Thyroid gland (tissue), 4 donors: ENCODE data around the gene HSD17B12. TPM values are rescaled to one million over a fixed set of nuclear protein-coding genes. Genes with fewer than 3 reads are reported as not detected.

Experiments used
- DNase-seq, 2 donors: peaks; one replicate each; pipeline ENCODE4 v3.0.0-alpha.2; 2019
- H3K27ac ChIP-seq, 3 donors: fragments of 200-600 bp; sonication (generic); 1 replicate in 2 of 3; 2 replicates in 1 of 3; pipeline ENCODE4 v1.5.1; 2016 to 2019; ENCODE audit warnings: mild to moderate bottlenecking in 1 of 3, moderate library complexity in 1 of 3
- H3K27me3 ChIP-seq: fragments of 200-600 bp; sonication (generic); one replicate; pipeline ENCODE4 v1.5.1; 2019
- H3K36me3 ChIP-seq, 2 donors: fragments of 200-600 bp; sonication (generic); one replicate each; pipeline ENCODE4 v1.5.1; 2016 to 2019
- H3K4me1 ChIP-seq, 2 donors: fragments of 200-600 bp; sonication (generic); one replicate each; pipeline ENCODE4 v1.5.1; 2017 to 2019
- H3K4me3 ChIP-seq, 3 donors: fragments of 200-600 bp; sonication (generic); replicated peaks in 1 of 3; 1 replicate in 2 of 3; 2 replicates in 1 of 3; pipeline ENCODE4 v1.5.1; 2016; ENCODE audit warnings: mild to moderate bottlenecking in 1 of 3
- H3K9me3 ChIP-seq: fragments of 200-600 bp; sonication (generic); one replicate; pipeline ENCODE4 v1.5.1; 2017
- CTCF ChIP-seq, 6 experiments: fragments of 200-600 bp in 3 of 6; fragments of 450-650 bp in 3 of 6; sonication (generic) in 3 of 6; IDR thresholded peaks; one replicate each; pipeline ENCODE4 v1.5.1; 2016 to 2019; ENCODE audit warnings: antibody characterized with exemption in 6 of 6, mild to moderate bottlenecking in 2 of 6, inconsistent platforms in 1 of 6, moderate library complexity in 1 of 6
- POLR2A ChIP-seq, 2 donors: fragments of 450-650 bp; IDR thresholded peaks; one replicate each; pipeline ENCODE4 v1.6.1; 2017; ENCODE audit warnings: antibody characterized with exemption in 2 of 2, mild to moderate bottlenecking in 2 of 2, moderate library complexity in 1 of 2
- WGBS, 2 donors: methylation state at CpG; one replicate each; pipeline ENCODE4 v1.1.5; 2017; 5-methylcytosine and 5-hydroxymethylcytosine counted together
- intact Hi-C: fragments of 100-400 bp; cut with DNase I; formaldehyde crosslinking; loops from one replicate; pipeline ENCODE4 v1.15.1; 2023
- total RNA-seq, 4 donors: library from RNA; depleted of rRNA; stranded (reverse); fragments of >200 nt; gene quantifications; one replicate each; pipeline ENCODE4 v1.2.3, GENCODE V29; 2016

Gene HSD17B12
- total RNA-seq, 4 donors from 2014 or later, result 70.1 to 104 (median 94.4) TPM

- H3K27ac ChIP-seq, result no peak overlapping the region
- no peaks in the 10 kb centered on the region for H3K36me3 ChIP-seq
- 94 to 95% methylated on average over 2 of the region's 2 CpGs for WGBS, 2 donors
- no peak for TF ChIP-seq POLR2A (IDR thresholded peaks at IDR 0.05)
- TF ChIP-seq CTCF (IDR thresholded peaks at IDR 0.05), result no peak
- H3K9me3 ChIP-seq, result no peaks in the 10 kb centered on the region
- no peaks in the 10 kb centered on the region for H3K4me1 ChIP-seq
- intact Hi-C loops, result no loop called here
- H3K27me3 ChIP-seq, result no peaks in the 10 kb centered on the region
- H3K4me3 ChIP-seq, result no peak overlapping the region
- no peak for DNase-seq
Observed at GRCh38 chr11:43779306-43779705, 98.8 kb downstream of the HSD17B12 start.

GRCh38 chr11:43784301-43784700, 103.8 kb downstream of the HSD17B12 start:
- Histone ChIP-seq H3K4me1 (no peaks in the 10 kb centered on the region), H3K27ac (no peak overlapping the region), H3K36me3 (no peaks in the 10 kb centered on the region), H3K27me3 (no peaks in the 10 kb centered on the region), H3K9me3 (no peaks in the 10 kb centered on the region), H3K4me3 (no peak overlapping the region)
- intact Hi-C loops, result no loop called here
- no peak for TF ChIP-seq CTCF (IDR thresholded peaks at IDR 0.05)
- TF ChIP-seq POLR2A (IDR thresholded peaks at IDR 0.05), result no peak
- WGBS, 2 donors, result 96 to 98% methylated on average over 1 of the region's 1 CpG
- no peak for DNase-seq

- Histone ChIP-seq H3K4me3 (no peak overlapping the region), H3K36me3 (no peaks in the 10 kb centered on the region), H3K4me1 (no peaks in the 10 kb centered on the region), H3K27ac (no peak overlapping the region), H3K27me3 (no peaks in the 10 kb centered on the region), H3K9me3 (no peaks in the 10 kb centered on the region)
- 91 to 96% methylated on average over 2 of the region's 2 CpGs for WGBS, 2 donors
- TF ChIP-seq CTCF (IDR thresholded peaks at IDR 0.05) (no peak), POLR2A (IDR thresholded peaks at IDR 0.05) (no peak)
- no peak for DNase-seq
- intact Hi-C loops, result no loop called here
Observed at GRCh38 chr11:43784866-43785265, 104.3 kb downstream of the HSD17B12 start.

- intact Hi-C loops, result no loop called here
- TF ChIP-seq CTCF (IDR thresholded peaks at IDR 0.05), result no peak
- TF ChIP-seq POLR2A (IDR thresholded peaks at IDR 0.05), result no peak
- H3K27ac ChIP-seq, result no peak overlapping the region
- H3K27me3 ChIP-seq, result no peaks in the 10 kb centered on the region
- no peaks in the 10 kb centered on the region for H3K4me1 ChIP-seq
- H3K4me3 ChIP-seq, result no peak overlapping the region
- no peak for DNase-seq
- no peaks in the 10 kb centered on the region for H3K9me3 ChIP-seq
- WGBS, 2 donors, result 98 to 99% methylated on average over 2 of the region's 2 CpGs
- H3K36me3 ChIP-seq, result no peaks in the 10 kb centered on the region
Observed at GRCh38 chr11:43785318-43785717, 104.8 kb downstream of the HSD17B12 start.

- TF ChIP-seq POLR2A (IDR thresholded peaks at IDR 0.05) (no peak), CTCF (IDR thresholded peaks at IDR 0.05) (no peak)
- Histone ChIP-seq H3K27me3 (no peaks in the 10 kb centered on the region), H3K27ac (no peak overlapping the region), H3K4me3 (no peak overlapping the region), H3K36me3 (no peaks in the 10 kb centered on the region), H3K4me1 (no peaks in the 10 kb centered on the region), H3K9me3 (no peaks in the 10 kb centered on the region)
- intact Hi-C loops, result no loop called here
- 90 to 95% methylated on average over 3 of the region's 3 CpGs for WGBS, 2 donors
- no peak for DNase-seq
Observed at GRCh38 chr11:43786016-43786415, 105.5 kb downstream of the HSD17B12 start.
